TTC549 (cell line): ENCODE results near the gene STX10.
"Not testable (repeated sequence)": the region's sequence is repeated elsewhere in the genome, so short reads cannot be mapped to it uniquely, and the experiment has no call there.

Experiments
- FAIRE-seq: peaks from 2 replicates; lab custom pipeline; 2012; peaks lifted over from hg19 to GRCh38; lab: Jason Lieb, UNC

The STX10 gene, protein sequence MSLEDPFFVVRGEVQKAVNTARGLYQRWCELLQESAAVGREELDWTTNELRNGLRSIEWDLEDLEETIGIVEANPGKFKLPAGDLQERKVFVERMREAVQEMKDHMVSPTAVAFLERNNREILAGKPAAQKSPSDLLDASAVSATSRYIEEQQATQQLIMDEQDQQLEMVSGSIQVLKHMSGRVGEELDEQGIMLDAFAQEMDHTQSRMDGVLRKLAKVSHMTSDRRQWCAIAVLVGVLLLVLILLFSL

DNA sequence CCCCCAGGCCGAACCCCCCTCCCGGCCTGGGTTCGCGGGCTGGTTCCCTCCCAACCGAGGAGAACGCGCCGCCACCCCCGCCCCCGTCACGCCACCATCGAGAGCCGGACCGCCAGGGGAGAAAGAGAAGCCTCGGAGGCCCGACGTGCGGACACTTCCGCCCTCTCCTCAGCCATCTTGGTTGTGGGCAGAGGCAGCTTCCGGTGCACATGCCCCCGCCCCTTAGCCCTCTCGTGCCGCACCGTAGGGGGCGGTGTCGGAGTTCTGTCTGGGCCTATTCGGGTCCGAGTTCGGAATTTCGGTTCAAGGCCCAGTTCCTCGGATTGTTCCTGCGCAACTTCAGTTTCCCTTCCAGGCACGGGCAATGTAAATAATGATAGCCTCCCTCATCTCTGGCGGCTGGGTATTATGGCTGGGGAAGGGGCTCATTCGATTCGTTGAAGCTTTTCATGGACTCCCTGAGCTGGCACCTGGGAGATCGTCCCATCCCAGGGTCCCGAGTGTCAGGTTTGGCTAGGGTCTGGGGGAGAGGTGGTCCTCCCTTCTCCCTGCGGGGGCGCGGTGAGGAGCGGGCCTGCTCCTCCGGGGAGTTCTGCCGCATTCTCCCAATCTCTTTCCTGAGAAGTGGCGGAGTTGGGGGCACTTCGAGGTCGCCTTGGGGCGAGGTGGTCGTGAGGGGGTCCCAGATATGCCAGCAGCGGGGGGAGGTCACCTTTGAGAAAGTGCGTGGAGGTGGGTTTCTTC is at the start of gene STX10, which contains the start of gene IER2:
TSS of gene STX10 (minus strand) at position 189 of the 744 bp plus-strand sequence. CDS start 202 bp downstream, outside the sequence.
TSS of gene IER2 (plus strand) at position 225 of the 744 bp plus-strand sequence. CDS start 2,776 bp downstream, outside the sequence.
- FAIRE-seq: peak; percentile 49

DNA sequence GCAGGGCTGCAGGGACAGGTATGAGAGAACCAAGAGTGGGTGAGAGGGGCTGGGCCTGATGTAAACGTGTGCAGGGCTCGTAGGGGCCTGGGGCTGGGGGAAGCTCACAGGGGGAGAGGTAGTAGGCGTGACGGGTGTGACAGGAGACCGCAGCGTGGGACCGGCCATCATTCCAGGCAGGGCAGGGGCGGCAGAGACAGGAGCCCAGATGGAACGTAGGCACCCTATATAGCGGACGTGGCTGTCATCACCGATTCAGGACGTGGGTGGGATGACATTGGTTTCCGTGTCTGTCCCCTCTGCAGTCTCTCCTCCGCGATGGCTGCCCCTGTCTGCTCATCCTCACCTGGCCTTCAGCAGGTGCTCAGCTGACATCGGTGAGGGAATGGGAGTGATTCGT is 48.5 kb upstream of the STX10 start:
- FAIRE-seq: no peak

DNA sequence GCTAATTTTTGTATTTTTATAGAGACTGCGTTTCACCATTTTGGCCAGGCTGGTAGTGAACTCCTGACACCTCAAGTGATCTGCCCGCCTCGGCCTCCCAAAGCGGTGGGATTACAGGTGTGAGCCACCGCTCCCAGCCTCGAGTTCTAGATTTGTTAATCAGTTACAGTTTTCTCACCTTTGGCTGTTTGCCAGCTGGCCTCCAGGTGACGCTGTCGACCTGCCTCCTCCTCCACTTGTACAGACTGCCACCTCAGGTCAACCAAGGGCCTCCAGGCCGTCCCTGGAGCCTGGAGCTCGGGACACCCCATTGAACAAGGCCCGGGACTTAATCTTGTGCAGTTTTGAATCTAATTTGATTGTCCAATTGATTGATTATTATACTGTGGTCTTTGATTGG is 45.5 kb upstream of the STX10 start:
- no peak for FAIRE-seq

DNA sequence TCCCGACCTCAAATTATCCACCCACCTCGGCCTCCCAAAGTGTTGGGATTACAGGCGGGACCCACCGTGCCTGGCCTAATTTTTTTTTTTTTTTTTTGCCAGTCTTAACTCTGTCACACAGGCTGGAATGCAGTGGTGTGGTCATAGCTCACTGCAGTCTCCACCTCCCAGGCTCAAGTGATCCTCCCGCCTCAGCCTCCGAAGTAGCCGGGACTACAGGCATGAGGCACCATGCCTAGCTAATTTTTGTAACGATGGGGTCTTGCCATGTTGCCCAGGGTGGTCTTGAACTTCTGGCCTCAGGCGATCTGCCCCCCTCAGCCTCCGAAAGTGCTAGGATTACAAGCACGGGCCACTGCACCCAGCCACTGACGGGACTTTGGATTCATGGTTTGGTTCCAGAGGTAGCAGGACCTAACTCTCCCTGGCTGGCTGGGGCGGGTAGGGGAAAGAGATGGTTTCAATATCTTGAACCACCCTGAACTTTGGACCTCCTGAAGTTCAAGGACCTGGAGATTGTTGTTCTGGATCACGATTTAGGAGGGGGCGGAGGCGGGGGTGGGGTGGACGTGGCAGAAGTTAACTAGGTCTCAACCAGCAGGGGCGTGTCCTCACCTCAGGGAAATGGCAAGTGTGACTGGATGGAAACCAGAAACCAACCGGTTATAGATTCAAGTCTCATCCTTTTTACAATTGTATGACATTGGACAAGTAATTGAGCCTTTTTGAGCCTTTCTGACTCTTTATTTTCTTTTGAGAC is 40.8 kb upstream of the STX10 start:
- FAIRE-seq: no peak

DNA sequence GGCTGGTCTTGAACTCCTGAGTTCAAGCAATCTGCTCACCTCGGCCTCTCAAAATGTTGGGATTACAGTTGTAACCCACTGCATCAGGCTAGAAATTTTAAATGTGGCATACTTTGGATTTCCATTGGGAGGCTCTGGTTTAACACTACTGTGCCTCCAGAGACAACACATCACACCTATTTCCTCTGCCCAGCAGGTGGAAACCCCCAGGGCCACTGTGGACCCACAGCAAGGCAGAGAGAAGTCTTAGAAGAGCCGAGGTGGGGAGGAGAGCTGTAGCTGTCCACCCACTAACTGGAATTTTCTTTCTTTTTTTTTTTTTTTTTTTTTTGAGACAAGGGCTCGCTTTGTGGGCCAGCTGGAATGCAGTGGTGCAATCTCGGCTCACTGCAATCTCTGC is 39.4 kb upstream of the STX10 start:
- no peak for FAIRE-seq

DNA sequence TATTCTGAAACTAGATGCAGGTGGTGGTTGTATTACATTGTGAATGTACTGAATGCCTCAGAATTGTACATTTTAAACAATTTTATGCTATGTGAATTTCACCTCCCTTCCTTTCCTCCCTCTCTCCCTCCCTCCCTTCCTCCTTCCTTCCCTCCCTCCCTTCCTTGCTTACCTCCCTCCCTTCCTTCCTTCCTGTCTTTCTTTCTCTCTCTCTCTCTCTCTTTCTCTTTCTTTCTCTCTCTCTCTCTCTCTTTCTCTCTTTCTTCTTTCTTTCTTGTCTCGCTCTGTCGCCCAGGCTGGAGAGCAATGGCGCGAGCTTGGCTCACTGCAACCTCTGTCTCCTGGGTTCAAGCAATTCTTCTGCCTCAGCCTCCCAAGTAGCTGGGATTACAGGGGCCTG is 37.2 kb upstream of the STX10 start:
- no peak for FAIRE-seq

DNA sequence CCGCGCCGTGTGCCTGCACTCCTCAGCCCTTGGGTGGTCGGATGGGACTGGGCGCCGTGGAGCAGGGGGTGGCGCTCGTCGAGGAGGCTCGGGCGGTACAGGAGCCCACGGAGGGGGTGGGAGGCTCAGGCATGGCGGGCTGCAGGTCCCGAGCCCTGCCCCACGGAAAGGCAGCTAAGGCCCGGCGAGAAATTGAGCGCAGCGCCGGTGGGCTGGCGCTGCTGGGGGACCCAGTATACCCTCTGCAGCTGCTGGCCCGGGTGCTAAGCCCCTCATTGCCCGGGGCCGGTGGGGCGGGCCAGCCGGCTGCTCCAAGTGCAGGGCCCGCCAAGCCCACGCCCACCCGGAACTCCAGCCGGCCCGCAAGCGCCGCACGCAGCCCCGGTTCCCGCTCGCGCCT is 36.5 kb upstream of the STX10 start:
- FAIRE-seq: not testable (repeated sequence)

DNA sequence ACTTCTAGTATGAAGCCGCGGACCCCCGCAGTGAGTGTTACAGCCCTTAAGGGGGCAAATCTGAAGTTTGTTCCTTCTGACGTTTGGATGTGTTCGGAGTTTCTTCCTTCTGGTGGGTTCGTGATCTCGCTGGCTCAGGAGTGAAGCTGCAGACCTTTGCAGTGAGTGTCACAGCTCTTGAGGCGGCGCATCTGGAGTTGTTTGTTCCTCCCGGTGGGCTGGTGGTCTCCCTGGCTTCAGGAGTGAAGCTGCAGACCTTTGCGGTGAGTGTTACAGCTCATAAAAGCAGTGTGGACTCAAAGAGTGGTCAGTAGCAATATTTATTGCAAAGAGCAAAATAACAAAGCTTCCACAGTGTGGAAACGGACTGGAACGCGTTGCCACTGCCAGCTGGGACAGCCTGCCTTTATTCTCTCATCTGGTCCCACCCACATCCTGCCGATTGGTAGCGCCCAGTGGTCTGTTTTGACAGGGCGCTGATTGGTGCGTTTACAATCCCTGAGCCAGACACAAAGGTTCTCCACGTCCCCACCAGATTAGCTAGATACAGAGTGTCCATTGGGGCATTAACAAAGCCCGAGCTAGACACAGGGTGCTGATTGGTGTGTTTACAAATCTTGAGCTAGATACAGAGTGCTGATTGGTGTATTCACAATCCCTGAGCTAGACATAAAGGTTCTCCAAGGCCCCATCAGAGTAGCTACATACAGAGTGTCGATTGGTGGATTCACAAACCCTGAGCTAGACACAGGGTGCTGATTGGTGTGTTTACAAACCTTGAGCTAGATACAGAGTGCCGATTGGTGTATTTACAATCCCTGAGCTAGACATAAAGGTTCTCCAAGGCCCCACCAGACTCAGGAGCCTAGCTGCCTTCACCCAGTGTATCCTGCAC is 35.8 kb upstream of the STX10 start:
- not testable (repeated sequence) for FAIRE-seq

DNA sequence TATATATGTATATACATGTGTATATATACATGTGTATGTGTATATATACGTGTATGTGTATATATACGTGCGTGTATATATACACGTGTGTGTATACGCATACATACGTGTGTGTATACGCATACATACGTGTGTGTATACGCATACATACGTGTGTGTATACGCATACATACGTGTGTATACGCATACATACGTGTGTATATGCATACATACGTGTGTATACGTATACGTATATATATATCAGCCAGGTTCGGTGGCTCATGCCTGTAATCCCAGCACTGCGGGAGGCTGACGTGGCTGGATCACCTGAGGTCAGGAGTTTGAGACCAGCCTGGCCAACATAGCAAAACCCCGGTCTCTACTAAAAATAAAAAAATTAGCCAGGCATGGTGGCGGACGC is 34.8 kb upstream of the STX10 start:
- FAIRE-seq: not testable (repeated sequence)

DNA sequence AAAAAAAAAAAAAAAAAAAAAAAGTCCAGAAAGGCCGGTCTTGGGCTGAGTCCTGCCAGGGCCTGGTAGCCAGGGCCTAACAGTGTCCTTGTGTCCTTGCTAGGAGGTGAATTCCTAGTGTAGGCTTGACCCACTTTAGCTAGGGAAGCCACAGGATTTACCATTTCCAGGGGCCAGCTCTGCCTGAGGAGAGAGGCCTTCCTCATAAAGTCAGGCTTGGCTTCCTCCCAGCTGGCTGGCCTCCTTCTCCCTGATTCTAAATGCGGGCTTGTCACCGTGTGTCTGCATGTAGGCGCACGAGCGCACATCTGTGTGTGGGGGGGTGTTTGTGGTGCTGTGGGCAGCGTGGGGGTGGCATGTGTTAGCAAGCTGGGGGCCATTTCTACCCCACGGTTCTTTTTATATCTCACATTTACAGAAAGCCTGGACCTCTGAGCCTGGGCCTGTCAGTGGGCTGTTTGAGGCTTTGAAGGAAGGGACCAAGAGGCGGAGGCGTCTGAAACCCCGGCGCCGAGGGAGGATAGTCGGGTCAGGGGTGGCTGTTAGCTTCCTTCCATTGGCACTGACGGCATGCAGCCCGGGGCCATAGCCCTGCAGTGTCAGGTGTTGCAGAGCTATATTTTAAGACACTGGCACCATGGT is 31.7 kb upstream of the STX10 start:
- FAIRE-seq: no peak

DNA sequence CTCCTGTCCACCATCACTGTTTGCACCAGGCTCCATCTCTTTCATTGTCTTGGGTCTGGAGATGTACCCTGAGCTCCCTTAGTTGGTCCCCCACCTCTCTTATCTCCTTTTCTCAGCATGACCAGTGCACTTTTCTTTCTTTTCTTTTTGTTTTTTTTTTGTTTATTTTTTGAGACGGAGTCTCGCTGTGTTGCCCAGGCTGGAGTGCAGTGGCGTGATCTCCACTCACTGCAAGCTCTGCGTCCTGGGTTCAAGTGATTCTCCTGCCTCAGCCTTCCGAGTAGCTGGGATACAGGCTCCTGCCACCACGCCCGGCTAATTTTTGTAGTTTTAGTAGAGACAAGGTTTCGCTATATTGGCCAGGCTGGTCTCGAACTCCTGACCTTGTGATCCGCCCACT is 28.1 kb upstream of the STX10 start:
- not testable (repeated sequence) for FAIRE-seq

DNA sequence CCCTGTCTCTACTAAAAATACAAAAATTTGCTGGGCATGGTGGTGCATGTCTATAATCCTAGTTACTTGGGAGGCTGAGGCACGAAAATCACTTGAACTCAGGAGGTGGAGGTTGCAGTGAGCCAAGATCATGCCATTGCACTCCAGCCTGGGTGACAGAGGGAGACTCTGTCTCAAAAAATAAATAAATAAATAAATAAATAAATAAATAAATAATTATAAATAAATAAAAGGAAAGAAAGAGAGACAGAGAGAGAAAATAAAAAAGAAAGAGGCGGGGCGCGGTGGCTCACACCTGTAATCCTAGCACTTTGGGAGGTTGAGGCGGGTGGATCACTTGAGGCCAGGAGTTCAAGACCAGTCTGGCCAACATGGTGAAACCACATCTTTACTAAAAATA is 27.4 kb upstream of the STX10 start:
- not testable (repeated sequence) for FAIRE-seq

DNA sequence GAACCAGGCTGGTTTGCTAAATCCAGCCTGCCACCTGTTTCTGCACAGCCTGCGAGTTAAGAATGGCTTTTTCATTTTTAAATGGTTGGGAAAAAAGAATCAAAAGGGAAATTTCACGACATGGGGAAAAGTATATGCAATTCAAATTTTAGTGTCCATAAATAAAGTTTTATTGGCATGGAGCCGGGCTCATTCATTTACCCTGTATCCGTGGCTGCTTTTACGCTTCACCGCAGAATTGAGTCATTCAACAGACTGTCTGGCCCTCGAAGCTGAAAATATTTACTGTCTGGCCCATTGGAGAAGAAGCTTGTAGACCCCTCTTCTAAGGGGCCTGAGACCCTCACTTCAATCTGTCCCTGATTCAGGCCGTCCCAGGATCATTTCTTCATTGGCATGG is 26.2 kb upstream of the STX10 start:
- FAIRE-seq: no peak

DNA sequence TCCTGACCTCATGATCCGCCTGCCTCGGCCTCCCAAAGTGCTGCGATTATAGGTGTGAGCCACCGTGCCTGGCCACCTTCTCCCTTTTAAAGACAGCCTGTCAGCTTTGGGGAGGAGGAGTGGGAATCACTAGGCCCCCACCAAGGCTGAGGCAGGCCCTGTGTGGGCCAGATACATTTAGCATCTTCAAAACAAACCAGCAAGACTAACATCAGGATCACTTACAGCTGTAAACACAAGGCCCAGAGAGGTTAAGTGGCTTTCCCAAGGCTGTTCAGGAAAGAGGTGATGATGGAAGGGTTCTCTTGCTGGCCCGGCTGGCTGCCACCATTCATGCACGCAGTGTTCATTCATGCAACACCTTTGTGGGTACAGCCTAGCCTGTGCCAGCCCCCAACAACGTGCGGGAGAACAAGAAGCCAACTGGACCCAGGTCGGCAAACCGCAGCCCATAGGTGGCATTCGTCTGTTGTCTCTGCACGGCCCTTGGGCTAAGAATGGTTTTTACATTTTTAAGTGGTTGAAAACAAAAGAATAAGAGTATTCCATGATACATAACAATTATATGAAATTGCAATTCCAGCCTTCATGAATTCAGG is 23.1 kb upstream of the STX10 start:
- FAIRE-seq: no peak

DNA sequence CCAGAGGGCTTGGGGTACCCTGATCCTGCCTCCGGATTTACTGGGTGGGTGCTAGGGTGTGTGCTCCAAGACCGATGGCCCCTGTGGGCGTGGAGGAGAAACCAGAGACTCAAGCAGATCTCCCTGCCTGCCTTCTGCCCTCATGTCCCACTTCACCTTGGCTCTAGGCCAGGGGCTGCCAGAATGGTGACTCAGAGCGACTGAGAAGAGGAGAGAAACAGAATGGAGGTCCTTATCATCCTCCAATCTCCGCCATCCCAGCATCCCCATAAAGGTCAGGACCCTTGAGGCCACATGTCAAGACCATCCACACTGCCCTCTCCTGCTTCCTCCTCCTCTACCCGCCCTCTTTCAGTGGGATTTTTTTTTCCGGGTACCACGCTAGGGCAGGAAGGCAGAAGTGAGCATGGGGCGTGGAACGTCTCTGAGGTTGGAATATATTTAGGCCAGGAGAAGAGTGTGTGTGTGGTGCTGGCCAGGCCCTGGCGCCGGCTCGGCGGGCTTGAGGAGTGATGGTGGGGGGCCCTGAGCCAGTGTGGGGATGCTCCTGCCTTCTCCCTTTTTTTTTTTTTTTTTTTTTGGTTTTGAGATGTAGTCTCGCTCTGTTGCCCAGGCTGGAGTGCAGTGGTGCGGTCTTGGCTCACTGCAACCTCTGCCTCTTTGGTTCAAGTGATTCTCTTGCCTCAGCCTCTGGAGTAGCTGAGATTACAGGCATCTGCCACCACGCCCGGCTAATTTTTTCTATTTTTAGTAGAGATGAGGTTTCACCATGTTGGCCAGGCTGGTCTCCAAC is 22.4 kb upstream of the STX10 start:
- FAIRE-seq: no peak

DNA sequence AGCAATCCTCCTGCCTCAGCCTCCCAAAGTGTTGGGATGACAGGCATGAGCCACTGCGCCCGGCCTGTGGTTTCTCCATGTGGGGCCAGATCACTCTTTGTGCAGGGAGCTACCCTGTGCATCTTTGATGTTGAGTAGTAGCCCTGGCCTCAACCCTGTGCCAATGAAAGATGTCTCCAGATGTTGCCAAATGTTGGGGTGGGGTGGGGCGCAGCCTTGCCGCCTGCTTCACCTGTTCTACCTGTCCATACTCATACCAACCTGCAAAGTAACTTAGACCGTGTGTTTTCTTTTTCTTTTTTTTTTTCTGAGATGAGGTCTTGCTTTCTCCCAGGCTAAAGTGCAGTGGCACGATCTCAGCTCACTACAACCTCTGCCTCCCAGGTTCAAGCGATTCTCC is 21.0 kb upstream of the STX10 start:
- FAIRE-seq: no peak

DNA sequence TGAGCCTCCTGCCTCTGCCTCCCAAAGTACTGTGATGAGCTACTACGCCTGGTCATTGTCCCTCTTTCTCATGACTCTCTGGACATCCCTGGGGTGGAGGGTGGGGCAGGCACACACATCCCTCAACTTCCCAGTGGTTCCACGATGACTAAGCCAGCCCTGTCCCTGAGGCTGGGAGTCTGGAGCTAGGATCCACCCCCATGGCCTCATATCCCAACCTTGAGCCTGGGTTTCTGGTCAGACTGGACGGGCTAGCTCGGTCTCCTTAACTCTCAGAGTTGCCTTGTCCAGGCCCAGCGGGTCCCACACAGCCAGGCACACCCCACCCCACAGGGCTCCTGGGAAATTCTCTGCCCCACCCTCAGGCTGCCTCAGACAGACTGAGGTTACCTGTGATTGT is 19.6 kb upstream of the STX10 start:
- no peak for FAIRE-seq

DNA sequence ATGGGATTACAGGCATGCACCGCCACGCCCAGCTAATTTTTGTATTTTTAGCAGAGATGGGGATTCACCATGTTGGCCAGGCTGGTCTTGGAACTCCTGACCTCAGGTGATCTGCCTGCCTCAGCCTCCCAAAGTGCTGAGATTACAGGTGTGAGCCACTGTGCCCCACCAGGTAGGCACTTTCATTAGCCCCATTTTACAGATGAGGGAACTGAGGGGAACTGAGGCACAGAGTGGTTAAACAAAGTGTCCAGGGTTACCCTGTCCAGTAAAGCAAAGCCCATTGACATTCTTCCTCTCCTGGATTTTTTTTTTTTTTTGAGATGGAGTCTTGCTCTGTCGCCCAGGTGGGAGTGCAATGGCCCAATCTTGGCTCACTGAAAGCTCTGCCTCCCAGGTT is 16.0 kb upstream of the STX10 start:
- not testable (repeated sequence) for FAIRE-seq

DNA sequence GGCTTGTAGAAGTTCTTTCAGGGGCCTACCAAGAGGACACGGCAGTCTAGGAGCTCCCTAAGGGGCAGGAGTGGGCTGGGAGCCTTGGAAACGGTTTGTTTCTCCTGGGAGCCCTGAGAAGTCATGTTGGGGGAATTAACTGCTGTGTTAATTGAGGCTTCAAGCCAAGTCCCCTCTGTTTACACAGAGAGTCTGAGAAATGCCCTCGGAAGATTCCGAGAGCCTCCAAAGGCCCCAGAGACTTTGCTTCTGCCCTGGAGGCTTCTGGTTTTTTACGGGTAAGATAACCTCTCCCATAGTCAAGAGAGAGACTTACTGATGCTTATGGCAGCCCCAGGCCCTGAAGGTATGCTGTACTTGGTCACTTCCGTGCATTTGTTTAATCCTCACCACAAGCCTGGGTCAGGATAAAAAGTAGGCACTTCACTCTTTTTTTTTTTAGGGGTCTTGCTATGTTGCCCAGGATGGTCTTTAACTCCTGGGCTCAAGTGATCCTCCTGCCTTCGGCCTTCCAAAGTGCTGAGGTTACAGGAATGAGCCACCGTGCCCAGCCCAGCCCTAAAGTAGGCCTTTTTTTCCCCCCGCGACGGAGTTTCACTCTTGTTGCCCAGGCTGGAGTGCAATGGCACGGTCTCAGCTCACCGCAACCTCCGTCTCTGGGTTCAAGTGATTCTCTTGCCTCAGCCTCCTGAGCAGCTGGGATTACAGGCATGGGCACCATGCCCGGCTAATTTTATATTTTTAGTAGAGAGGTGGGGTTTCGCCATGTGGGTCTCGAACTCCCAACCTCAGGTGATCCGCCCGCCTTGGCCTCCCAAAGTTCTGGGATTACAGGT is 15.2 kb upstream of the STX10 start:
- FAIRE-seq: no peak
